PC-9 (cell line): ENCODE data around the gene CDH11. TPM values are rescaled to one million over a fixed set of nuclear protein-coding genes. Genes with fewer than 3 reads are reported as not detected.

Experiments used
- BruUV-seq: library from RNA; stranded (reverse); fragments of 400-500 nt; replicated peaks from 2 replicates; lab custom pipeline; 2021; lab: Mats Ljungman, UMichigan
- CTCF ChIA-PET: fragments of 300-600 bp; sonication (Branson Sonifier 250); formaldehyde crosslinking; loops from one replicate; lab custom pipeline; 2022; ENCODE audit warnings: antibody characterized with exemption; lab: Charles Lee
- POLR2A ChIA-PET: fragments of 300-600 bp; sonication (Branson Sonifier 250); formaldehyde crosslinking; loops from one replicate; lab custom pipeline; 2022; ENCODE audit warnings: antibody characterized with exemption; ENCODE audit not compliant: unreplicated experiment; lab: Charles Lee
- DNase-seq, 2 experiments: peaks; one replicate each; pipeline versions ENCODE4 v3.0.0 to v3.0.0-alpha.2; 2015 to 2022; ENCODE audit warnings: mixed read lengths in 1 of 2
- H2AFZ ChIP-seq: fragments of 200-600 bp; sonication (generic); 2 replicates; pipeline ENCODE4 v1.8.1; 2017; ENCODE audit warnings: antibody characterized with exemption
- H3F3A ChIP-seq: fragments of 200-600 bp; sonication (generic); 2 replicates; pipeline ENCODE4 v1.8.1; 2017; ENCODE audit warnings: antibody characterized with exemption, mild to moderate bottlenecking, low read depth; ENCODE audit not compliant: insufficient read depth
- H3K27ac ChIP-seq: fragments of 200-600 bp; sonication (generic); 2 replicates; pipeline ENCODE4 v1.6.1; 2016; ENCODE audit warnings: mixed run types
- H3K27me3 ChIP-seq: fragments of 200-600 bp; sonication (generic); 2 replicates; pipeline ENCODE4 v1.6.1; 2016; ENCODE audit warnings: low read depth, mixed run types; ENCODE audit not compliant: insufficient read depth
- H3K36me3 ChIP-seq: fragments of 200-600 bp; sonication (generic); 2 replicates; pipeline ENCODE4 v1.6.1; 2016; ENCODE audit warnings: low read depth, mixed run types
- H3K4me1 ChIP-seq: fragments of 200-600 bp; sonication (generic); replicated peaks from 2 replicates; pipeline ENCODE4 v1.6.1; 2016; ENCODE audit warnings: mixed run types; ENCODE audit not compliant: insufficient read depth
- H3K4me2 ChIP-seq: fragments of 200-600 bp; sonication (generic); 2 replicates; pipeline ENCODE4 v1.6.1; 2017; ENCODE audit warnings: mixed run types
- H3K4me3 ChIP-seq: fragments of 200-600 bp; sonication (generic); 2 replicates; pipeline ENCODE4 v1.6.1; 2016; ENCODE audit warnings: mixed run types
- H3K79me2 ChIP-seq: fragments of 200-600 bp; sonication (generic); 2 replicates; pipeline ENCODE4 v1.6.1; 2017; ENCODE audit warnings: low read depth, mixed run types
- H3K9me2 ChIP-seq: fragments of 200-600 bp; sonication (generic); 2 replicates; pipeline ENCODE4 v1.8.1; 2017; ENCODE audit warnings: mild to moderate bottlenecking; ENCODE audit not compliant: insufficient read depth
- H3K9me3 ChIP-seq: fragments of 200-600 bp; sonication (generic); 2 replicates; pipeline ENCODE4 v1.8.1; 2016; ENCODE audit warnings: low read depth; ENCODE audit not compliant: insufficient read depth
- H4K20me1 ChIP-seq: fragments of 200-600 bp; sonication (generic); 2 replicates; pipeline ENCODE4 v1.8.1; 2017; ENCODE audit not compliant: insufficient read depth
- CTCF ChIP-seq: fragments of 200-600 bp; sonication (generic); conservative IDR thresholded peaks from 2 replicates; pipeline ENCODE4 v1.6.1; 2017; ENCODE audit warnings: mixed run types, antibody characterized with exemption, mild to moderate bottlenecking, moderate library complexity
- EZH2 ChIP-seq: fragments of 200-600 bp; sonication (generic); IDR thresholded peaks from 2 replicates; pipeline ENCODE4 v1.8.0; 2017; ENCODE audit warnings: antibody characterized with exemption, low read depth
- intact Hi-C: fragments of 100-400 bp; cut with micrococcal nuclease; formaldehyde crosslinking; loops from one replicate; pipeline ENCODE4 v1.10.0; 2022; ENCODE audit not compliant: unreplicated experiment
- total RNA-seq: library from RNA; stranded (reverse); gene quantifications from 2 replicates; pipeline ENCODE4 v1.2.3, GENCODE V29; 2021

Gene CDH11
- total RNA-seq, 1 experiment from 2014 or later: not detected

DNA sequence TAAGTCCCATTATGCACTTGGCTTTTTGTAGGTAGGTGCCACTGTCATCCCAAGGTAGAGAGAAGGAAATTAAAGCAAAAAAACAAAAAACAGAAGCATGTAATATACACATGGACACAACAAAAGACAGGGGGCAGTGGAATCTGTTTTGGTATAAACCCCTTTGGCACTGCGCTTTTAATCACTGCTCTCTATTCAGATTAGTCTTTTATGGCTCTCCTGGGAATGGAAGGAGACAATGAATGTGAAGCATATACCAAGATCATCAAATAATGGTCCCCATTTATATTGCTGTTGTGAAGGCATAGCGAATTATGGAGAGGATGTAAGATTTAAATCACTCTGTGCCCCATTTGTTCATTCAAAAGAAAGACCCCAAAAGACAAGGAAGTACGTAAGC lies 17.4 kb downstream of the CDH11 start:
- Histone ChIP-seq H2AFZ (no peak overlapping the region), H3K9me3 (no peaks in the 10 kb centered on the region), H3K36me3 (no peaks in the 10 kb centered on the region), H3F3A (no peaks in the 10 kb centered on the region), H3K27ac (no peak overlapping the region), H4K20me1 (no peaks in the 10 kb centered on the region), H3K4me3 (no peak overlapping the region), H3K4me2 (no peak overlapping the region), H3K9me2 (no peaks in the 10 kb centered on the region), H3K27me3 (no peaks in the 10 kb centered on the region), H3K4me1 (no peaks in the 10 kb centered on the region), H3K79me2 (no peaks in the 10 kb centered on the region)
- TF ChIP-seq EZH2 (no peak), CTCF (no peak)
- ChIA-PET POLR2A (interaction anchor here (0.7 kb wide), 1 partner anchor 359 kb away, joined by 6 read pairs; no protein-coding TSS in a partner anchor), CTCF (no interaction called here)
- no TSS peak for BruUV-seq
- no peak for DNase-seq
- intact Hi-C loops: no loop called here

DNA sequence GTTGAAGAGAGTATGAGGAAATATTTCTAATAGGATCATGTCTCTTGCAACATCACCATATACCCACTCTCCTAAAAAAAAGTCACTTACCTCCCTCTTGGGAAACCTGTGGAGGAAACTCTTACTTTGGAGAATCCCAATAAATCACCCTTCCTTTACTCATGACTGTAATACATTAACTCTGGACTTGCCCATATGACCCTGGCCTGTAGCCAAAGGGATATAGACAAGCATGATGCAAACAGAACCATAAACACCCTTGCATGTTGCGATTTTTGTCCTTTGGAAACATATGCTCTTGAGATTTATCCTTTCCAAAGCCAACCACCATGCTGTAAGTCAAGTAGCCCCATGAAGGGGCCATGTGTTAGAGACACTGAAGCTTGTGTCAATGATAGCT lies 19.5 kb downstream of the CDH11 start:
- intact Hi-C loops: no loop called here
- no peaks in the 10 kb centered on the region for H3K4me1 ChIP-seq
- H3K27me3 ChIP-seq: no peaks in the 10 kb centered on the region
- no peaks in the 10 kb centered on the region for H3K36me3 ChIP-seq
- H3K27ac ChIP-seq: no peak overlapping the region
- H2AFZ ChIP-seq: no peak overlapping the region
- H3K4me3 ChIP-seq: no peak overlapping the region
- H3K4me2 ChIP-seq: no peak overlapping the region
- no TSS peak for BruUV-seq
- no peaks in the 10 kb centered on the region for H3K9me2 ChIP-seq
- H3K9me3 ChIP-seq: no peaks in the 10 kb centered on the region
- CTCF ChIA-PET: no interaction called here
- no peaks in the 10 kb centered on the region for H3F3A ChIP-seq
- TF ChIP-seq EZH2: no peak
- TF ChIP-seq CTCF: no peak
- no peaks in the 10 kb centered on the region for H4K20me1 ChIP-seq
- DNase-seq: no peak
- H3K79me2 ChIP-seq: no peaks in the 10 kb centered on the region
- POLR2A ChIA-PET: interaction anchor here (0.7 kb wide), 1 partner anchor 16 kb away, joined by 3 read pairs; no protein-coding TSS in a partner anchor

DNA sequence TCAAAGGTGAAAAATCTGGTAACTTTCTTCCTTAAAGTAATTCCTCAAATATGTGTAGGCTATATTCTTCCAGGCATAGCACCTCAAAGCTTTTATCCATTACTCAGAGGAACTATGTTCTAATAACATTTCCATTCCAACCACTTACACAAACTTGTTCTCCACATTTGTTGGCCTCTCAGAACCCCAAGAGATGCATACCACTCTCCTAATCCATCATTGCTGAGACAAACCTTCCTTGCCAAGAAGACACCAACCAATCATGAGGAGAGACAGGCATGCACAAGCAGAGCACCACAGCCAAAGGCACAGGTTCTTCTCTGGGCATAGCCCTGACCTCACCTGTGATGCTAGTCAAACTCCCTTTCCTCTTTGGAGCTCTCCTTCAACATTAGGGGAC lies 20.9 kb downstream of the CDH11 start:
- Histone ChIP-seq H3K27ac (no peak overlapping the region), H2AFZ (no peak overlapping the region), H3K9me3 (no peaks in the 10 kb centered on the region), H3K79me2 (no peaks in the 10 kb centered on the region), H3K4me1 (no peaks in the 10 kb centered on the region), H3K27me3 (no peaks in the 10 kb centered on the region), H4K20me1 (no peaks in the 10 kb centered on the region), H3K9me2 (no peaks in the 10 kb centered on the region), H3K4me3 (no peak overlapping the region), H3F3A (no peaks in the 10 kb centered on the region), H3K4me2 (no peak overlapping the region), H3K36me3 (no peaks in the 10 kb centered on the region)
- BruUV-seq: no TSS peak
- POLR2A ChIA-PET: no interaction called here
- intact Hi-C loops: no loop called here
- no peak for DNase-seq
- CTCF ChIA-PET: no interaction called here
- no peak for TF ChIP-seq EZH2
- no peak for TF ChIP-seq CTCF
